HG03575 (cell line): ENCODE measurements around the gene SMTN.
"Not testable (repeated sequence)": the region's sequence is repeated elsewhere in the genome, so short reads cannot be mapped to it uniquely, and the experiment has no call there.

Experiments
- ATAC-seq: cut with Tn5 transposase; IDR thresholded peaks from one replicate; pipeline ENCODE4 v1.9.1; 2021; ENCODE audit not compliant: unreplicated experiment, insufficient number of reproducible peaks, low FRiP score; ENCODE audit errors: extremely low read depth

SMTN gene

DNA sequence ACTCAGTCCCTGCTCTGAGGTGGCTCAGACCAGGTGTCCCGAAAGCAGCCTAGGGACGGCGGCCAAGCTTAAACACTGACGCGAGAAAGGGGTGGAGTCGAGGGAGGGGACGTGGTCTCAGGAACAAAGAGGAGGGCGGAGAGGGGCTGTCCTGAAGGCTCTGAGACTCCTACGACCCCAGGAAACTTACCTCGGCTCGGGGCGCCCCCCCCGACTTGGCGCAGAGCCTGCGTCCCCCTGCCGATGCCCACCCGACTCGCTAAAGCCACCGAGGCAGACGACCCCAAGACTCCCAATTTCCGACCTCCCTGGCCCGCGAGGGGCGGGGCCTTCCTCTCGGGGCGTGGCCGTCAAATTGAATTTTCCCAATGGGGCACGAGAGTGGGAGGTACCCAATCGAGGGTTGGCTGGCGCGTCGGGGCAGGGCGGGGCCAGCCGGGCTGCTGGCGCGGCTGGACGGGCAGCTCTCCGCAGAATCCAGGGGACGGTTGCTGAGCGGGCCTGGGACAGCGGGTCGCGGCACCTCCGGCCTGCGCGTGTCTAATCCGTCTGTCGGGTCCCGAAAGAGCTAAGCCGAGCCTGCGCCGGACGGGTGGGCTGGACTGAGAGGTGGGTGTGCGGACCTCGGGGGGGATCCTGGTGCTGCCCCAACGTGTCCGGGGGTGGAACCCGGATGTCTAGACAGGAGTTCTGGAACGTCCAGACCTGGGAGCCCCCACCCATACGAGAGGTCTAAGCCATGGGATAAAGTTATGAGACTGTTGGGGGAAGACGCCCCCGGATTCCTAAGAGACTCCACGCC, at the start of gene SMTN:
Gene SMTN (plus strand): TSS at position 471 of the 802 bp plus-strand sequence. CDS start 1,941 bp downstream, outside the sequence.
- ATAC-seq = peak; percentile 43

DNA sequence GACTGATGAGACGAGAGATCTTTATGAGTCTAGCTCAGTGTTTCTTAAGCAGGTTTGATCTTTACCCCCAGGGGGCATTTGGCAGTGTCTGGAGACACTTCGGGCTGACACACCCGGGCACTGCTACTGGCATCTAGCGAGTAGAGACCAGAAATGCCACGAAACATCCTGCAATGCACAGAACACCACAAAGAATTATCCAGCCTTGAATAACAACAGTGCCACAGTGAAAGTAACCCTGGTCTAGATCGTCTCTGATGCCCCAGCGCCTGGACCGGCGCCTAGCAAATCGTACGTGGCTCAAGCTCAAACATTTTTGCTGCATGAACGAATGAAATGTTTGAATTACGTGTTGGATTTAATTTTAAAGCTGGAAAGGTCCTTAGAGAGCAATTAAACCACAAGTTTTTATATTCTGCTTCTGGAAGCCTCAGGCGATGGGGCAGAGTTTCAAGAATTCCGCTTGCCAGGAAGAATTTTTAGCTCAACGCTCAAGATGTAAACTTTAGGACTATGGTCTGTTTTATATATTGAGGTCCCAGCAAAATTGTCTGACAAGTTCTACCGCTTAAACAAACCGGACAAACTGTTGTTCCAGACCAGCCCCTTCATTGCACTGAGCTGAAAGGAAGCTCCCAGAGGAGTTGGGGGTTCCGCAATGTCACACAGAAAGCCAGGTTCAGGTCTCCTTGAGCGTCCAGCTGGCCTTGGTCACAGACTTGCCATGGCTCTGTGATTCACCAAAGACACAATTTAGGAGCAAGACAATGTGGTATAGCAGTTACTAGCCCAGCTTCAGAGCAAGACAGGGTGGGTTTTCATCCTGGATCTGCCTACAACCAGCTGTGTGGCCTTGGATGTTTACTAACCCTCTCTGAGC, 44.2 kb upstream of the SMTN start:
- no peak for ATAC-seq

DNA sequence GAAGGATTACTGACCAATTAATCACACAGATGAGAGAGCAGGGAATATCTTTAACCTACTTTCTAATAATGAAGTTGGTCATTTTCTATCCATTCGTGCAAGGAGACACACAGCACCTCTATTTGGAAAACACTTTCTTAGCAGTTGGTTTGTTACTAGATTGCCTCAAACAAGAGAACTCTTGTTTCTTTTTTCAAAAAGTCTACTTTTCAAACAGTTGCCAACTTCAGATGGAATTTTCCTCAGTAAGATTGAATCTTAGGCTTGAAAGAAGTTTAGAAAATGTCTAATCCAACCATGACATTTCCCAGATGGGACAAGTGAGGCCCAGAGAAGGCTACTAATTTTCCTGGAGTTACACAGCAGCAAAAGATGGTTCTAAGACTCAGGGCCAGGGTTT, 42.4 kb upstream of the SMTN start:
- no peak for ATAC-seq

DNA sequence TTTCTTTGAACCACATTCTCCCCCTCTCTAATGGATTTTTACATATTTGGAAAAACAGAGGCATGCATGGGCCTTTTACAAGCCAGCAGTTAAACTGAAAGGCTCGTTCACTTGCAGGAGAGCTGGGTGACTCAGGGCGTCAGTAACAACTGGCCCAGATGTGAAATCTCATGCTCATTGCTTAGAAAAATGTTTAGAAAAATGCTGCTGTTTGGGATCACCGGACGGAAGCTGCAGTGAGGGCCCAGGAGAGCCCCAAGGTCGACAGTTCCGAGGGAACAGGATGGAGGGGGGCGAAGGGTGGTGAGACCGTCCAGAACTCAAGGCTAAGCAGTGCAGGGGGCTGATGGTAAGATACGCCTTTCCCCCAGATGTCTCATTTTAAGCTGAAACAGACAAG, 41.7 kb upstream of the SMTN start:
- no peak for ATAC-seq

DNA sequence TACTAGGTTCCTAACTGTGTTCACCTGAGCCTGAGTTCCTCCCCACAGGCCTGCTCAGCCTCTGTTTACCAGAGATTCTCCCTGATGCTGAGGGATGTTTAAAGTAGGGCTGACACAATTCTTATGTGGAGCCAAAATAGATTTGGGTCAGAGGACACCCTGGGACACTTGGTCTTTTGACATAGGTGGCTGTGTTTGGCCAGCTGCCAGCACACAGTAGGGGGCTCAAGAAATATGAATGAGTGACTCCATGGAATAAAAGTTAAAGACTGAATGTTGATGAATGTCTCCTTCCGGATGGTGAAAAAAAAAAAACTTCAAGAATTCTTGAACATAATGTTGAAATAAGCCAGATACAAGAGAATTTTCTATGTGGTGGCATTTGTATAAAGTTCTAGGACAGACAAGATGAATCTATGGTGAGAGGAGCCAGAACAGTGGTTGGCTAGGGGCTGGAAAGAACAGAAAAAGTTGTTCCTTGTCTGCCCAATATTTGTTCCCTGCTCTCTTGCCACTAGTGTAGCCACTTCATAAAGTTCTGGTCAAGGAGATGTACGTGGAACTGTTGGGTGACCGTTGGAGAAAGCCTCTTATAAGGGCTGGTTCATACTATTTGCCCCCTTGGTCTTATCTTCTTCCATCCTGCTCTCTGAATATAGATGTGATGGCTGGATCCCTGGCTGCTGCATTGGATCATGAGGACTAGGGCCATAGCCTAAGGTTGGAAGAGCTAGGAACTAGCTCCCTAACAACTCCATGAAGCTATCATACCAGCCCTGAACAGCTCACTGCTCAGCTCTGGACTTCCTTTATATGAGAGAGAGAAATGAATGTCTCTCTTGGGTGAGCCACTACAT, 40.3 kb upstream of the SMTN start:
- ATAC-seq = no peak

DNA sequence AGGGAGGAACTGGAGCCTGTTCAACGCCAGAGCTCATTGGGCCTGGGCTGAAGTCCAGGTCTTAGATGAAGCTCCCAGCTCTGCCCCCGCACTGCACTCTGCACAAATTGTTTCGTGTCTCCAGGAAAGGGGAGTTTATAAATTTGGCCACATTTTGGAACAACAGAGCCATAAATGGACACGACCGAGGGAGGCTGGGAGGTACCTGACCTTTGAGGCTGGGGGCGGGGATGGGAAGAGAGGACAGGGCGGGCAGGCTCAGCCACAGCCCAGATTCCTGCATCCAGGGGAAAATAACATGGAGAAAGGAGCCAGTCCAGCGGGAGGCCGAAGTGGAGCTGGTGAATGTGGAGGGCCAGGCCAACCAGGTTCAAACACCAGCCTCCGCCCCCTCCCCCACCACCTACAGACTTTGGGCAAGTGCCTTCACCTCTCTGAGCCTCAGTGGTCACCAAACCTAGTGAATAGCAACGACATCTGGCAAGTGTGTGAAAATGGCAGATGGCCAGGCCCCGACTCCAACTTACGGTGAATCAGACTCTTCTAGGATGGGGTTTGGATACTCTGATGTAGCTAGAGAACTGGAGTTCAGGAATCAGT, 36.8 kb upstream of the SMTN start:
- ATAC-seq = no peak

DNA sequence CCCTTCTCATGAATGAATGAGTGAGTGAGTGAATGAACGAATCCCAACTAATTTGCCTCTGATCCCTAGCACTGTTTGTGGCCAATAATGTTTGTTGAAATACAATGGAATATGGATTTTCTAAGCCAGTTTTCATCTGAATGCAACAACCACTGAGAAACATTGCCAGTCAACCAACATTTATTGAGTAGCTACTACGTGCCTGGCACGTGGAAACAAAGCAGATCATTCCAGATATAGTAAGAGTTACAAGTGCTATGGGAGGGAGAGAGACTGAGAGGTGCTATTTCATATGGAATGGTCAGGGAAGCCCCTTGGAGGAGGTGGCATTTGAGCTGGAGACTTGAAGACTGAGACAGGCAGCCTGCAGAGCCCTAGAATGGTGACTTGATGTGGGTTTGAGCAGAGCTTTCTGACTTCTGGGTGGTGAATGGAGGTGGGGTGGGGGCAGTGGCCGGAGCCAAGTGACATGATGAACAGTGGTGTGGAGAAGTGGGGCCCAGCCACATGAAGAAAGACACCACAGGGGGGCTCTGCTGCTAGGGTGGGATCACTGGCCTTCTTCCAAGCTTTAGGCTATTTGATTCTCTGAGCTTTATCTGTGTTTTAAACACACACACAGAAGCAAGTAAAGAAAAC, 35.1 kb upstream of the SMTN start:
- ATAC-seq = no peak

DNA sequence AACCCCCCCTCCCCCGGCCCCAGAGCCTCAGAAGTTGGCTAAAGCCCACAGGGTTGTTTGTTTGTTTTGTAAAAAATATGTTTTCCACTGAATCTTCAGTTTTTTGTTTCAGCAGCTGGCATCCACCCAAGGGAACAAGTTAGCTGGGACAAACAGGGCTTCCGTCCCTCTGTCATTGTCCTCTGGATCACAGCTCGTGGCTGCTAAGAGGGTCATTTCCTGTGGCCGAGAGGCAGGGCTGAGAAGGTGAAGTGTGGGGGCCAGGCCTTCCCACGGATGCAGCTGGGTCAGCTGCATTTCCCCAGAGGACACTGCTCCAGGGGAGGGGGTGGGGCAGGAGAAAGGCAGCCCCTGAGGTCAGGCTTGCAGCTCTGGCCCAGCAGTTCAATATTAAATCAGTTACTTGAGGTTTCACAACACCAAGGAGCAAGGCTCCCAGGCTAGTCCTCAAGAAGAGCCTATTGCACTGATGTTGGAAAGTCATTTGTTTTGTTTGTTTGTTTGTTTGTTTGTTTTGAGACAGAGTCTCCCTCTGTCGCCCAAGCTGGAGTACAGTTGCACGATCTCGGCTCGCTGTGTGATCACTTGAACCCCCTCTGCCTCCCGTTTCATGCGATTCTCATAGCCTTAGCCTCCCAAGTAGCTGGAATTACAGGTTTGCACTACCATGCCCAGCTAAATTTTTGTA, 34.4 kb upstream of the SMTN start:
- ATAC-seq = no peak

DNA sequence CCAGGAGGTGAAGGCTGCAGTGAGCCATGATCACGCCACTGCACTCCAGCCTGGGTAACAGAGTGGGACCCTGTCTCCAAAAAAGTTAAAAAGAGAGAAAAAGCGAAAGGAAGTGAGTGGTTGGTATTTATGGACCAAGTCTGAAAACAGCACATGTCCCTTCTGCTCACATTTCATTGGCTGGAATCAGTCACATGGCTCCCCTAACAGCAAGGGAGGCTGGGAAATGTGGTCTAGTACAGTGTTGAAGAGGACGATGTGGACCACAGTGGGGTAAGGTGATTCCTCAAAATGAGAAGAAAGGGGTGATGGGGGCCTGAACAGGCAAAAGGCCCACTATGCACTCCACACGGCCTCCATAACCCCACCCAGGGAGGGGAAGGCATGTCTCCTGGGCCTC, 32.5 kb upstream of the SMTN start:
- ATAC-seq = no peak

DNA sequence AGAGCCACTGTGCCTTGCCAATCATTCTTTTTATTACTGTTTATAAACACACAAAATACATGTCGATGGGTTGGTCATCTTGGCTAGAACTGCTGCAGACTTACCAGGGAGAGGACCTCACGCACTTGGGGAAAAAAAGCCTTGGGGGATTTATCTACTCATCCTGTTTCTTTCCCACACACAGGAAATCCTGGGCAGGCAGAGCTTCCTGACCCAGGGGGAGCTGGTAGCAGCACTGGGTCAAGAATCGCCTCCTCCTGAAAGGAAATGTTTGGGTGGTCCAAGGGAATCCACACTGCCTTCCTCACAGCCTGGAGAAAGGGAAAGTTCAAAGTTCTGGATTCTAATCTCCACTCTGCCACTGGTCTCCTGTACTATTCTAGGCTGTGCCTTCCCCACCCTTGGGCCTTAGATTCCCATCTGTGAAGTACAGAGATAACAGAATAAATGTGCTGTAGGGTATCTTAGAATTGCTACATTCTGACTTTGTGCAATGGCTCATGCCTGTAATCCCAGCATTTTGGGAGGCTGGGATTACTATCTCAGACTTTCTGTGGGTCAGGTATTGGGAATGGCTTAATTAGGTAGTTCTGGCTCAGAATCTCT, 31.2 kb upstream of the SMTN start:
- ATAC-seq = no peak

DNA sequence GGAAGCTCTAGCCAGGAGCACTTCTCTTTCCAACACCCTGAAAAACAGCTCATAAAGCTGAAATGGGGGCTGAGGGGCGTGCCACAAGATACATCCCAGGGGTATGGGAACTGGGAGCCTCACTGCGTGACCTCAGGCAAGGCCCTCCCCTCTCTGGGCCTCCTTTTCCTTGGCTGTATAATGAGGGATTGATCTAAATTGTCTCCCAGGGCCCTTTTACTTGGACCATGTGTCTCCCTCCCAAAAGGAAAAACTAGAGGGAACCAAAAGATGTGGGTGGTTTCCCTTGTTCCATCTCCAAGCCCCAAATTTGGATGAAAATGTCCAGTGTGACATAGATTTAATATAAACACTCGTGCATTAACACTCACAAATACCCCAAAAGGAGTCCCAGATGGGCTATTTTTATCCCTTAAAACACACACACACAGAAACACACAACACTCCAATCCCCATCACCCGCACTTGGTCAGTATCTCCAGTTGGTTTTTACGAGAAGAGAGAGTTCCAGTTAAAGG, 25.9 kb upstream of the SMTN start:
- no peak for ATAC-seq

DNA sequence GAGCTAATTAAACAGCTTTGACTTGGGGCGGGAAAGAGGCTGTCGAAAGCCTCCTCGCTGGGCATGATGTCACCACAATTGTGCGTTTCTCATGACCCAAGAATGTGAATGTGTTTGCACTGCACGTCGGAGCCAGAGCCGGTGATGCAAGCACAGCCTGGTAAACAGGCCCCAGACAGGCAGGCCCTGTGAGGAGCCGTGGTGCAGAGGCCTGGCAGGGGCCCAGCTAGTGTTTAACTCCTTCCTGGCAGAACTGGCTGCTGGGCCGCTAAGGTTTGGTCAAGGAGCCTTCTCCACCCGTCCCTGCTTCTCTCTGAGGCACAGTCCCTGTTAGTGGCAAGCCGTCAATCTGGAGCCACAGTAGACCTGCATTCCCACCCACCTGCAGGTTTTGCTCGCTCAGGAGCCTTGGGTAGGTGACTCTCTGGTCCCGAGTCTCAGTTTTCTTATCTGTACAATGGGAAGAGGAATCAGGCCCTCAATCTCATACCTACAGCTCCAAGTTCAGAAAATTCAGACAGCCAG, 25.4 kb upstream of the SMTN start:
- no peak for ATAC-seq

DNA sequence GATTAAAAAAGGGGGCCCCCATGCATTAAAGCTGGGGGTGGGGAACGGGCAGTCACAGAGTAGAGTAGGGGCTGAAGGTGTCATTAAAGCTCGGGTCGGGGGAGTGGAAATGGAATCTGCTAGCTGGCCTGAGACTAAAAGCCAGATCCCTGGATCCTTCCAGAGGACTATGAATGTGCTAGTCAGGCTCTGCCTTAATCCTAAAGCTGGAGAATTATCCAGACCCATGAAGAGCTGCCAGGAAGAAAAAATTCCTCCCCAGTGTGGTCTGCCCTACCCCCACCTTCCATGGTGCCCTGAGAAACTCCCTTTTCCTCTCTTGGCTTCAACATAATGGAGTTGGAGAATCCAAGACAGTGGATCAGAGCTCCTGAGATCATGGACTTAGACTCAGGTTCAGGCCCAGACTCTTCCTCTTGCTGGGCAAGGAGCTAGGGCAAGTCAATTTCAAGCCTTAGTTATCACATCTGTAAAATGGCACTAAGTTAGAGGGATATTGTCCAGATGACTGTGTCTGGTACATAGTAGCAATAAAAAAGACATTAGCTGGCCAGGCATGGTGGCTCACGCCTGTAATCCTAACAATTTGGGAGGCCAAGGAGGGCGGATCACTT, 24.0 kb upstream of the SMTN start:
- no peak for ATAC-seq

DNA sequence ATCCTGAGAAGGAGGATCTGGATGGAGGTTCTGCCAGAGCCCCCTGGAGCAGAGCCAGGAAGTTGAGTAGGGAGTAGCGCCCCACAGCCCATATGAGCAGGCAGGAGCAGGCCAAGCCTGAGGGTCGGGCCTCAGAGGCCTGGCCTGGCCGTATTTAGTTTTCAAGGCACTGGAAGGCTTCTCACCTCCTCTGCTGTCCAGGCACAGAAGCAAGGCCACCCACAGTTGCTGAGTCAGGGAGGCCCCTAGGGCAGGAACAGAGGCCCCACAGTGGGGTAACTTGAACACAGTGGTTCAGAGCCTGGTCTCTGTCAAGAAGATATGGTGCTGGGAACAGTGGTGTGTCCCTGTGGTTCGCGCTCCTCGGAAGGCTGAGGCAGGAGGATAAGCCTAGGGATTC, 21.5 kb upstream of the SMTN start:
- ATAC-seq = not testable (repeated sequence)

DNA sequence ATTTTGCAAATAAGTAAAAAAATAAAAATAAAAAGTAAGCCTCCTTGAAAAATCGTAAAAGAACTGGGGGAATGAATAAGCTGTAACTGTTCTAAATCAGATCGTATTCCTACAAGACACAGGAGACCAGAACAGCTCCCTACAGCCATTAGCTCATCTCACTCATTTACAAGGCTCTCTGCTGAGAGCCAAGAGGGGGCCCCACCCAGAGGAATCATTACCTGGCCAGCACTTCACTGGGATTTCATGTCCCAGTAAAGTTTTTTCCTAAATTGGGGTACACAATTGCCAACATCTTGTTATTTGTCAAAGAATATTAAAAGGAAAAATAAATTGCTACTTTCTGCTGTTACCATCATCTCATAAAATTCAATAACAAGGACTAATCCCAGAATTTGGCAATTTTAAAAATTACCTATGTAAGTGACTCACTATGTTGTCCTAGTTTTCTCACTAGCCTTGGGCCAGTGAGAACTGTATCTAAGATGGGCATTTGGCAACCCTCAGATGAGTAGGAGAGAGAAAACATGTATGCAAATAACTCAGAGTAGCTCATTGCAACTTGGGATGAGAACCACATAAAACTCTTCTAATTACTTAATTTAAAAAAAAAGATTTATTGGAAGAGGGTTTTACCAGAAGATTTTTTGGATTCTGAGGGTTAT, 18.4 kb upstream of the SMTN start:
- ATAC-seq = no peak

DNA sequence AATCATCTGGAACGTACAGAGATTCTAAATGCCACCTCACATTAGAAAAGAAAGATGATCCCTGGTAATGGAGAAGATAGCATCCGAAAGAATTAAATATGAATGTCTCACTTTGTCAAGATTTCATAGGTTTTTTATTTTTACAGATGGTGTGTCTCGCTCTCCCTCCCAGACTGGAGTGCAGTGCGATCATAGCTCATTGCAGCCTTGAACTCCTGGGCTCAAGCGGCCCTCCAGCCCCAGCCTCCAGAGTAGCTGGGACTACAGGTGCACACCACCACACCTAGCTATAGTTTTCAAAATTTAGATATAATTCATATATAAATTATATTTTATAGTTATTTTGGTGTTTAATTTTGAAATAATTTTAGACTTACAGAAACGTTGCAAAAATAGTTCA, 16.7 kb upstream of the SMTN start:
- ATAC-seq = no peak
